ENCODE results near the gene LINGO1. TPM values are rescaled to one million over a fixed set of nuclear protein-coding genes. Genes with fewer than 3 reads are reported as not detected.

The LINGO1 gene
- total RNA-seq, 2 experiments from 2014 or later, result not detected

DNA sequence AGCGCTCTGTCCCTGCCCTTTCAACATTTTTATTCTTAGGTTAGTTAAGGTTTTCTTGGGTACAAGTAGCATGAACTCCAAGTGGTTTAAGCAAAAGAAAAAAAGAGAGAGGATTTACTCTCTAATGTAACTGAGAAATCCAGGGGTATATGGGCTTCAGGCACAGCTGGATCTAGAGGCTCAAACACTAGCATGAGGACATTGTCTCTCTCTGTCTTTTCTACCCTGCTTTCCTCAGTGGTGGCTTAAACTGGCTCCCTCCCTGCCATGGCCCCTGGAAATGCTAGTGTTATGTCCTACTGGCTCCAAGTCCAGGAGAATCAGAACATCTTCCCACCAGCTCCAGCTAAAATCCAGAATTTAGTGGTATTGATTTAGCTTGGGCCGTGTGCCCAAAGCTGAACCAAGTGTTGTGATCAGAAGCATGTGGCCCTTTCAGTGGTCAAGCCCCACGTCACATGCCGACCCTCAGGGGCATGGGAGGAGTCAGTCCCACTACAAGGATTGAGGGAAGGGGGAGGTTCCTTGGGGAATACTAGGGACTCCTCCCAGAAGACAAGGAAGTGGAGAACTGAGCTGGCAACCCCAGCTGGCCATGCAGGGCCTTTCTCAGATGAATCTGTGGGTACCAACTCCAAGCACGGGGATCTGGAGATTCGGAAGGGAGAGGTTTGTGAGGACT is 58.0 kb downstream of the LINGO1 start:
- ChIA-PET POLR2A (no interaction called here), CTCF (interaction anchor here (0.8 to 1.6 kb wide), 3 partner anchors 9 to 59 kb away, joined by 3 to 5 read pairs (median 3); no protein-coding TSS in a partner anchor)
- TF ChIP-seq, protein P1, sequence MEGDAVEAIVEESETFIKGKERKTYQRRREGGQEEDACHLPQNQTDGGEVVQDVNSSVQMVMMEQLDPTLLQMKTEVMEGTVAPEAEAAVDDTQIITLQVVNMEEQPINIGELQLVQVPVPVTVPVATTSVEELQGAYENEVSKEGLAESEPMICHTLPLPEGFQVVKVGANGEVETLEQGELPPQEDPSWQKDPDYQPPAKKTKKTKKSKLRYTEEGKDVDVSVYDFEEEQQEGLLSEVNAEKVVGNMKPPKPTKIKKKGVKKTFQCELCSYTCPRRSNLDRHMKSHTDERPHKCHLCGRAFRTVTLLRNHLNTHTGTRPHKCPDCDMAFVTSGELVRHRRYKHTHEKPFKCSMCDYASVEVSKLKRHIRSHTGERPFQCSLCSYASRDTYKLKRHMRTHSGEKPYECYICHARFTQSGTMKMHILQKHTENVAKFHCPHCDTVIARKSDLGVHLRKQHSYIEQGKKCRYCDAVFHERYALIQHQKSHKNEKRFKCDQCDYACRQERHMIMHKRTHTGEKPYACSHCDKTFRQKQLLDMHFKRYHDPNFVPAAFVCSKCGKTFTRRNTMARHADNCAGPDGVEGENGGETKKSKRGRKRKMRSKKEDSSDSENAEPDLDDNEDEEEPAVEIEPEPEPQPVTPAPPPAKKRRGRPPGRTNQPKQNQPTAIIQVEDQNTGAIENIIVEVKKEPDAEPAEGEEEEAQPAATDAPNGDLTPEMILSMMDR (IDR thresholded peaks at IDR 0.05), result no peak
- DNase-seq, result no peak
- Mint-ChIP-seq H3K27ac (no peak overlapping the region), H3K4me1 (ENCODE audit: low read depth) (no peaks in the 10 kb centered on the region), H3K9me3 (no peaks in the 10 kb centered on the region), H3K27me3 (no peaks in the 10 kb centered on the region), H3K4me3 (no peak overlapping the region), H3K36me3 (ENCODE audit: low read depth) (no peaks in the 10 kb centered on the region)
- intact Hi-C loops (cut with micrococcal nuclease), result no loop called here
- no peak for ATAC-seq

DNA sequence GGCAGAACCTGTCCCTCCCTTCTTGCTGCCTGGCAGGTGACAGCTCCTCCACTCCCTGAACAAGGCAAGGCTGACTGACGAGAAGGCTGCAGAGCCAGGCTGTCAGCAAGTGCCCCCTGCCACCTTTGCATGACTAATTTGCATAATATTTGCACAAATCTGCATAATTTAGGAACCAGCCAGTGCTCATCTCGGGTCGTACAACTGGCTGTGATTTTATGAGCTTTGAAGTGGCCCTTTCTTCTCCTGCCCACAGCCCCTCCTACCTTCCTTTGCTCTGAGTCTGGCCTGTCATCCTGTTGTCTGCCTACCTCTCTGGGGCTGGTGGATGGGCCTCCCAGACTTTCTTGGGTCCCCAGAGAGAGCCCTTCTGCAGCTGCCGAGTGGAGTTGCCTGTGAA is 58.9 kb downstream of the LINGO1 start:
- POLR2A ChIA-PET, result no interaction called here
- ATAC-seq (no peak), DNase-seq (no peak)
- TF ChIP-seq, protein P1 (IDR thresholded peaks at IDR 0.05), result no peak
- Mint-ChIP-seq H3K27ac (no peak overlapping the region), H3K4me3 (no peak overlapping the region), H3K36me3 (ENCODE audit: low read depth) (no peaks in the 10 kb centered on the region), H3K9me3 (no peaks in the 10 kb centered on the region), H3K27me3 (no peaks in the 10 kb centered on the region), H3K4me1 (ENCODE audit: low read depth) (no peaks in the 10 kb centered on the region)
- CTCF ChIA-PET, result interaction anchor here (1.4 to 1.6 kb wide), 2 partner anchors 10 to 30 kb away, joined by 3 to 5 read pairs; no protein-coding TSS in a partner anchor
- intact Hi-C loops (cut with micrococcal nuclease), result no loop called here

DNA sequence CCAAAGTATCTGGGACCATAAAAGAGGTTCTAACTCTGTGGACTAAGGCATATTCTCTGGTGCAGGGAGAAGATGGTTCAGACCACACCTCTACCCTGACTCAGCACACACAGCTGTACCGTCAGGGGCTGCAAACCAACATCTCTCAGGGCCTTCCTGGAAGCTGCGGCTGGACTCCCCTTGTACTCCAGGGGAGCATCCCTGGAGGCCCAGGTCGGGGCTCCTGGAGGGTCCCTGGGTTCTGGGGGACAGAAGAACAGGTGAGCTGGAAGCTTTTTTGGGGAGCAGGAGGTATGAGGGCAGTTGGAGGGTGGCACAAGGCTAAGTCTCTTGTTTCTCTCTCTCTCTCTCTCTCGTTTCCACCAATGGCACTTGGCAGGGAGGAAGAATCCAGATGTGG is 60.5 kb downstream of the LINGO1 start:
- ChIA-PET CTCF (no interaction called here), POLR2A (no interaction called here)
- no peaks in the 10 kb centered on the region for H3K4me1 Mint-ChIP-seq (ENCODE audit: low read depth)
- H3K27ac Mint-ChIP-seq, result no peak overlapping the region
- intact Hi-C loops (cut with micrococcal nuclease), result no loop called here
- TF ChIP-seq, protein P1 (IDR thresholded peaks at IDR 0.05), result no peak
- H3K36me3 Mint-ChIP-seq (ENCODE audit: low read depth), result no peaks in the 10 kb centered on the region
- DNase-seq (no peak), ATAC-seq (no peak)
- H3K27me3 Mint-ChIP-seq, result no peaks in the 10 kb centered on the region
- H3K9me3 Mint-ChIP-seq, result no peaks in the 10 kb centered on the region
- H3K4me3 Mint-ChIP-seq, result no peak overlapping the region

DNA sequence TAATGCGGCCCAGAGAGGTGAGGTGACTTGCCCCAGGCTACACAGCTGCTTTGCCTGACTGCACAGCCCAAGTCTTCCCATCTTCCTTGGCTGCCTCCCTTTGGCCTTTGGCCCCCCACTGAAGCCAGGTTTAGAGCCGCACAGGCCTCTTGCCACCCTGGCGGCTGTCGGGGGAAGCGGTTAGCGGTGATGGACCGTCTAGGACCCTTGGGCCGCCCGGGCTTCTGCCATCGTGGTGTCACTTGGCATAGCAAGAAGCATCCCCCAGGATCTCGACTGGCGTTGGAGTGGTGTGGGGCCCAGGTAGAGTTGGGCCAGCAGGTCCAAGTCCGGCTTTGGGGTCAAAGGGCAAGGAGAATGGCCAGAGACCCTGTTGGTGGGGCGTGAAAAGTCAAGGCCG is 61.0 kb downstream of the LINGO1 start:
- DNase-seq, result no peak
- no peaks in the 10 kb centered on the region for H3K36me3 Mint-ChIP-seq (ENCODE audit: low read depth)
- H3K27me3 Mint-ChIP-seq, result no peaks in the 10 kb centered on the region
- CTCF ChIA-PET, result no interaction called here
- TF ChIP-seq, protein P1 (IDR thresholded peaks at IDR 0.05), result no peak
- H3K27ac Mint-ChIP-seq, result no peak overlapping the region
- no peaks in the 10 kb centered on the region for H3K9me3 Mint-ChIP-seq
- intact Hi-C loops (cut with micrococcal nuclease), result no loop called here
- POLR2A ChIA-PET, result no interaction called here
- H3K4me3 Mint-ChIP-seq, result no peak overlapping the region
- no peaks in the 10 kb centered on the region for H3K4me1 Mint-ChIP-seq (ENCODE audit: low read depth)
- ATAC-seq, result no peak

DNA sequence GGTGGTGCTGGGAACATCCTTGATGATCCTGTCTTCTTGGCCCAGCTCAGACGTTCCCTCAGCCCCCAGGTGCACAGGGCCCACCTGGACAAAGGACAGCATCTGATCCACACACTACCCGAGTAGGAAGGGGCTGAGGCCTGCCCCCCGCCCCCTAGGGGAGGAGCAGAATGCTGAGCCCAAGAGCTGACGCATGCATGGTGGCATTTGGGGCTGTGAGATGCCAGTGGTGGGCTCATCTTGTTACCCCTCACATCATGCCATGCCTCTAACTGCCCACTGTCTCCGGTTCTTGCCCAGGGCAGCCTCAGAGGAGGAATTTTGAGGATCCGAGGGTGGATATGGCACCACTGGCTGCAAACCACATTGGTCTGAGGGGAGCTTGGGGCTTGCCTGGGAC is 61.5 kb downstream of the LINGO1 start:
- DNase-seq, result no peak
- H3K4me1 Mint-ChIP-seq (ENCODE audit: low read depth), result no peaks in the 10 kb centered on the region
- no peak overlapping the region for H3K27ac Mint-ChIP-seq
- intact Hi-C loops (cut with micrococcal nuclease), result no loop called here
- no peak for ATAC-seq
- POLR2A ChIA-PET, result no interaction called here
- no peaks in the 10 kb centered on the region for H3K36me3 Mint-ChIP-seq (ENCODE audit: low read depth)
- CTCF ChIA-PET, result interaction anchor here (0.6 to 2.7 kb wide), 2 partner anchors 28 to 146 kb away, joined by 3 to 11 read pairs; no protein-coding TSS in a partner anchor
- H3K4me3 Mint-ChIP-seq, result no peak overlapping the region
- TF ChIP-seq, protein P1 (IDR thresholded peaks at IDR 0.05), result no peak
- no peaks in the 10 kb centered on the region for H3K27me3 Mint-ChIP-seq
- H3K9me3 Mint-ChIP-seq, result no peaks in the 10 kb centered on the region

Measured in activated CD8-positive, alpha-beta T cell treated with anti-CD3 and anti-CD28 coated beads for 36 hours (primary cell).